H9 (cell line): Measurements from ENCODE around the gene CKS1B. TPM values are rescaled to one million over a fixed set of nuclear protein-coding genes. Genes with fewer than 3 reads are reported as not detected.

Experiments
- DNase-seq: peaks from one replicate; pipeline ENCODE4 v3.0.0-alpha.2; 2017
- H2AFZ ChIP-seq: one replicate; pipeline ENCODE4 v1.6.1; 2013; ENCODE audit warnings: mild to moderate bottlenecking, low read length, control low read depth, moderate library complexity
- H2AK5ac ChIP-seq: 2 replicates; pipeline ENCODE4 v1.6.1; 2013; ENCODE audit warnings: low read length, control low read depth, mixed read lengths; ENCODE audit not compliant: insufficient read length
- H2BK120ac ChIP-seq: one replicate; pipeline ENCODE4 v1.6.1; 2013; ENCODE audit warnings: low read depth, mild to moderate bottlenecking, low read length, control low read depth, inconsistent platforms; ENCODE audit not compliant: poor library complexity, severe bottlenecking
- H2BK12ac ChIP-seq: 2 replicates; pipeline ENCODE4 v1.6.1; 2013; ENCODE audit warnings: low read length, control low read depth, mixed read lengths, low read depth; ENCODE audit not compliant: insufficient read length
- H2BK15ac ChIP-seq: 2 replicates; pipeline ENCODE4 v1.6.1; 2013; ENCODE audit warnings: low read depth, low read length, control low read depth
- H2BK20ac ChIP-seq: one replicate; pipeline ENCODE4 v1.6.1; 2013; ENCODE audit warnings: low read depth, mild to moderate bottlenecking, low read length, control low read depth, inconsistent platforms; ENCODE audit not compliant: poor library complexity, severe bottlenecking
- H2BK5ac ChIP-seq: 2 replicates; pipeline ENCODE4 v1.6.1; 2013; ENCODE audit warnings: low read length, control low read depth, mixed read lengths; ENCODE audit not compliant: insufficient read length
- H3K14ac ChIP-seq: 2 replicates; pipeline ENCODE4 v1.6.1; 2013; ENCODE audit warnings: low read length, control low read depth; ENCODE audit not compliant: insufficient read depth
- H3K18ac ChIP-seq: 2 replicates; pipeline ENCODE4 v1.6.1; 2013; ENCODE audit warnings: low read depth, mild to moderate bottlenecking, mixed read lengths, low read length, control low read depth; ENCODE audit not compliant: insufficient read length
- H3K23ac ChIP-seq: 2 replicates; pipeline ENCODE4 v1.6.1; 2013; ENCODE audit warnings: low read length, control low read depth, mixed read lengths, low read depth; ENCODE audit not compliant: insufficient read length
- H3K23me2 ChIP-seq: 2 replicates; pipeline ENCODE4 v1.6.1; 2013; ENCODE audit warnings: low read depth, mild to moderate bottlenecking, mixed read lengths, low read length, control low read depth; ENCODE audit not compliant: insufficient read length, poor library complexity, severe bottlenecking
- H3K27ac ChIP-seq: 2 replicates; pipeline ENCODE4 v1.5.1; 2013; ENCODE audit warnings: low read length, control low read depth, mixed read lengths, low read depth; ENCODE audit not compliant: insufficient read length
- H3K27me3 ChIP-seq: 2 replicates; pipeline ENCODE4 v1.6.1; 2013; ENCODE audit warnings: low read length, control low read depth, inconsistent platforms; ENCODE audit not compliant: insufficient read depth
- H3K4ac ChIP-seq: 2 replicates; pipeline ENCODE4 v1.6.1; 2013; ENCODE audit warnings: low read depth, mild to moderate bottlenecking, control low read depth, inconsistent platforms, low read length, moderate library complexity
- H3K4me1 ChIP-seq: 2 replicates; pipeline ENCODE4 v1.6.1; 2013; ENCODE audit warnings: low read length, control low read depth, inconsistent platforms; ENCODE audit not compliant: insufficient read depth
- H3K4me2 ChIP-seq: 2 replicates; pipeline ENCODE4 v1.6.1; 2013; ENCODE audit warnings: low read length, control low read depth, mixed read lengths; ENCODE audit not compliant: insufficient read length, insufficient read depth
- H3K56ac ChIP-seq: 2 replicates; pipeline ENCODE4 v1.6.1; 2013; ENCODE audit warnings: low read depth, mild to moderate bottlenecking, mixed read lengths, low read length, control low read depth; ENCODE audit not compliant: insufficient read length
- H3K79me1 ChIP-seq: 2 replicates; pipeline ENCODE4 v1.6.1; 2013; ENCODE audit warnings: low read depth, mild to moderate bottlenecking, moderate library complexity, low read length, control low read depth, inconsistent platforms; ENCODE audit not compliant: insufficient read depth, poor library complexity, severe bottlenecking
- H3K79me2 ChIP-seq: 2 replicates; pipeline ENCODE4 v1.6.1; 2013; ENCODE audit warnings: low read length, control low read depth, inconsistent platforms; ENCODE audit not compliant: insufficient read depth
- H3K9ac ChIP-seq: 2 replicates; pipeline ENCODE4 v1.6.1; 2013; ENCODE audit warnings: low read length, control low read depth, mixed read lengths; ENCODE audit not compliant: insufficient read length; ENCODE audit errors: extremely low read depth
- H3K9me3 ChIP-seq: one replicate; pipeline ENCODE4 v1.6.1; 2013; ENCODE audit warnings: low read depth, low read length, inconsistent platforms; ENCODE audit not compliant: control insufficient read depth
- H3T11ph ChIP-seq: one replicate; pipeline ENCODE4 v1.6.1; 2013; ENCODE audit warnings: mild to moderate bottlenecking, low read length, control low read depth, inconsistent platforms
- H4K20me1 ChIP-seq: one replicate; pipeline ENCODE4 v1.6.1; 2013; ENCODE audit not compliant: control insufficient read depth, insufficient read length, insufficient read depth
- H4K5ac ChIP-seq: 2 replicates; pipeline ENCODE4 v1.6.1; 2013; ENCODE audit warnings: low read depth, mild to moderate bottlenecking, mixed read lengths, low read length, control low read depth; ENCODE audit not compliant: insufficient read length
- H4K8ac ChIP-seq: replicated peaks from 2 replicates; pipeline ENCODE4 v1.6.1; 2013; ENCODE audit warnings: low read length, control low read depth, mixed read lengths, low read depth; ENCODE audit not compliant: insufficient read length
- H4K91ac ChIP-seq: 2 replicates; pipeline ENCODE4 v1.6.1; 2013; ENCODE audit warnings: low read depth, mild to moderate bottlenecking, moderate library complexity, mixed read lengths, low read length, control low read depth; ENCODE audit not compliant: insufficient read length
- H3K27ac Mint-ChIP-seq, 3 experiments: 2 replicates in 2 of 3; 3 replicates in 1 of 3; pipeline ENCODE4 v1.8.0; 2020 to 2021; ENCODE audit warnings: mixed read lengths in 3 of 3, mild to moderate bottlenecking in 1 of 3, moderate library complexity in 1 of 3
- H3K27me3 Mint-ChIP-seq: 2 replicates; pipeline ENCODE4 v1.8.0; 2021; ENCODE audit warnings: low read depth, mild to moderate bottlenecking, moderate library complexity, mixed read lengths
- H3K36me3 Mint-ChIP-seq, 3 experiments: 2 replicates in 2 of 3; 3 replicates in 1 of 3; pipeline ENCODE4 v1.8.0; 2020 to 2021; ENCODE audit warnings: low read depth in 3 of 3, mixed read lengths in 3 of 3; ENCODE audit not compliant: insufficient read depth in 1 of 3
- H3K4me1 Mint-ChIP-seq, 2 experiments: 2 replicates each; pipeline ENCODE4 v1.8.0; 2020; ENCODE audit warnings: mixed read lengths in 2 of 2
- H3K4me3 Mint-ChIP-seq, 2 experiments: 2 replicates in 1 of 2; 3 replicates in 1 of 2; pipeline ENCODE4 v1.8.0; 2020 to 2021; ENCODE audit warnings: mild to moderate bottlenecking in 2 of 2, mixed read lengths in 2 of 2, moderate library complexity in 1 of 2
- H3K9me3 Mint-ChIP-seq, 2 experiments: 2 replicates in 1 of 2; 3 replicates in 1 of 2; pipeline ENCODE4 v1.8.0; 2020; ENCODE audit warnings: mild to moderate bottlenecking in 2 of 2, mixed read lengths in 2 of 2, moderate library complexity in 1 of 2
- CTCF ChIP-seq: fragments of 200-600 bp; sonication (generic); conservative IDR thresholded peaks from 3 replicates; pipeline ENCODE4 v1.8.0; 2021; ENCODE audit warnings: antibody characterized with exemption, mild to moderate bottlenecking
- WGBS: extraction: QIAGEN DNeasy Blood & Tissue Kit; methylation state at CpG from one replicate; pipeline ENCODE4 v1.1.7; 2013; ENCODE audit warnings: missing lambda C conversion rate, low lambda C conversion rate, mixed read lengths; ENCODE audit not compliant: insufficient read length; ENCODE audit errors: extremely low coverage; 5-methylcytosine and 5-hydroxymethylcytosine counted together
- total RNA-seq: library from RNA; stranded (reverse); gene quantifications from 2 replicates; pipeline ENCODE4 v1.2.1, GENCODE V29; 2021

Gene CKS1B
- total RNA-seq, 1 experiment from 2014 or later, result 279 TPM

- peaks cover 34% of the 10 kb centered on the region for H3K79me2 ChIP-seq
- peak overlapping the region; percentile 21 for H2BK5ac ChIP-seq
- H2AK5ac ChIP-seq, result no peak overlapping the region
- no peak overlapping the region for H4K91ac ChIP-seq
- H4K5ac ChIP-seq, result no peak overlapping the region
- no peaks in the 10 kb centered on the region for H3K9me3 Mint-ChIP-seq
- peaks cover 42% of the 10 kb centered on the region for H3K23me2 ChIP-seq
- H3K27me3 Mint-ChIP-seq, result no peaks in the 10 kb centered on the region
- TF ChIP-seq CTCF, result peak; percentile 21; the same call in 1 of the 3 replicates
- no peak overlapping the region; a peak in 1 of 5 replicates for H3K4me3 Mint-ChIP-seq
- H3K27ac Mint-ChIP-seq, result no peak overlapping the region; a peak in 1 of 7 replicates
- no peaks in the 10 kb centered on the region for H4K20me1 ChIP-seq
- H2BK15ac ChIP-seq, result no peak overlapping the region
- H3K4me1 Mint-ChIP-seq, result peaks cover 38 to 40% of the 10 kb centered on the region in 2 experiments
- H3K14ac ChIP-seq, result peak overlapping the region; percentile 75; the same call in 1 of the 2 replicates
- peak overlapping the region; percentile 68 for H3K4me2 ChIP-seq
- H2BK12ac ChIP-seq, result no peak overlapping the region
- H3K27me3 ChIP-seq, result no peaks in the 10 kb centered on the region
- H2BK120ac ChIP-seq, result no peak overlapping the region
- peak overlapping the region; percentile 41 for H3K18ac ChIP-seq
- no peak overlapping the region for H3K23ac ChIP-seq
- H2AFZ ChIP-seq, result no peak overlapping the region
- H3K9ac ChIP-seq, result peak overlapping the region; percentile 68
- peak; percentile 98 for DNase-seq
- H3K27ac ChIP-seq, result peak overlapping the region; percentile 97
- H3K36me3 Mint-ChIP-seq, result peaks cover 8 to 31% (median 14%) of the 10 kb centered on the region in 3 experiments; a peak in 6 of 7 replicates
- peak overlapping the region; percentile 93 for H3T11ph ChIP-seq
- no peak overlapping the region for H2BK20ac ChIP-seq
- no peak overlapping the region for H3K4ac ChIP-seq
- no peak overlapping the region for H4K8ac ChIP-seq
- WGBS, result no CpG with 5 or more reads among the region's 37 CpGs
- peaks cover 4% of the 10 kb centered on the region; the same call in 1 of the 2 replicates for H3K4me1 ChIP-seq
- no peak overlapping the region for H3K56ac ChIP-seq
- H3K9me3 ChIP-seq, result no peaks in the 10 kb centered on the region
- H3K79me1 ChIP-seq, result peaks cover 4% of the 10 kb centered on the region
Observed at GRCh38 chr1:154973344-154974101, 958 bp upstream of the CKS1B start.
